ENCODE results near the gene NEMF.
A peak's percentile ranks its signal among the peaks of the same experiment; 100 is the strongest.
"Not testable (repeated sequence)": the region's sequence is repeated elsewhere in the genome, so short reads cannot be mapped to it uniquely, and the experiment has no call there.

NEMF gene

DNA sequence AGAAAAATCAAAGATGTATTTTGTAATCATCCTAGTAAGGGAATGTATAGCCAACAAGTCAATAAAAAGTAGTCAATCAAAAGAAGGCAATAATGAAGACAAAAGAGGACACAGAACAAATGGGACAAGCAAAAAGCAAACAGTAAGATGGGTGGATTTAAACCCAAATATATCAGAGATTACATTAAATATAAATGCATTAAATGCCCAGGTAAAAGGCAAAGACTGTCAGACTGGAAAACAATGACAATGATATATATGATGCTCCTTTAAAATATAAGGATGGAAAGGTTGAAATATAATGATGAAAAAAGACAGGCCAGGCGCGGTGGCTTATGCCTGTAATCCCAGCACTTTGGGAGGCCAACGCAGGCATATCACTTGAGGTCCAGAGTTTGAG lies 35.7 kb downstream of the NEMF start:
- DNase-seq, result no peak

DNA sequence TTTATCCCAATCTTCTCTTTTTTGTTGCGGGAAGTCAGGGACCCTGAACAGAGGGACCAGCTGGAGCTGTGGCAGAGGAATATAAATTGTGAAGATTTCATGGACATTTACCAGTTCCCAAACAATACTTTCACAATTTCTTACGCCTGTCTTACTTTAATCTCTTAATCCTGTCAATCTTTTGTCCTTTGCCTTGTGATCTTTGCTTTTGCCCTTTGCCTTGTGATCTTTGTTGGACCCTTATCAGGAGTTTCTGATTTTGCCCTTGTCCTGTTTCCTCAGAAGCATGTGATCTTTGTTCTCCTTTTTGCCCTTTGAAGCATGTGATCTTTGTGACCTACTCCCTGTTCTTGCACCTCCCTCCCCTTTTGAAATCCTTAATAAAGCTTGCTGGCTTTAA lies 36.5 kb downstream of the NEMF start:
- not testable (repeated sequence) for DNase-seq

DNA sequence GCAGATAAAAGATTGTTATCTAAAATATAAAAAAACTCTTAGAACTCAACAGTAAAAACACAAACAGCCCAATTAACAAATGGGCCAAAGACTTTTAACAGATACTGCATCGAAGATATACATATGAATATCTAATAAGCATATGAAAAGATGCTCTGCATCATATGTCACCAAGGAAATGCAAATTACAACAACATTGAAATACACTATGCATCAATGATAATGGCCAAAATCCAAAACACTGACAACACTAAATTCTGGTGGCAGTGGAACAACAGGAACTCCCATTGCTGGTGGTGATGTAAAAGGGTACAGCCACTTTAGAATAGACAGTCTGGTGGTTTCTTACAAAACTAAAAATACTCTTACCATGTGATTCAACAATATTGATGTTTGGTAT lies 43.8 kb downstream of the NEMF start:
- DNase-seq, result no peak

DNA sequence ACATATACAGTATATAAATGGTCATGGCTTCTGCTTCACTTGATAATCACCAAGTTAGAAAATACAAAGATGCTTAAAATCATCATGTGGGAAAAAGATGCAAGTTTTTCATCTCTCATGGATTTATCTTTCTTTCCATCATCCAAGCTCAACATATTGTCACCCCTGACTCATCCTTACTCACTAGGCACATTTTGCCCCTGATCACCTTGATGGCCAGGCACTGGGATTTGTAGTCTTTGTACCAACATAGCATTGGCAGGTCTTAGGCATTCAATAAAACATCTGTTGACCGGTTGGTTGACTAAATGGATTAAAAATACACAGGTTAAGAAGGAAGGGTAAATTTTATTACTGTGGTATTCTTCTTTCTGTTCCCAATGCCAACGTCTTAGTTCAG lies 56.6 kb downstream of the NEMF start:
- no peak for DNase-seq

DNA sequence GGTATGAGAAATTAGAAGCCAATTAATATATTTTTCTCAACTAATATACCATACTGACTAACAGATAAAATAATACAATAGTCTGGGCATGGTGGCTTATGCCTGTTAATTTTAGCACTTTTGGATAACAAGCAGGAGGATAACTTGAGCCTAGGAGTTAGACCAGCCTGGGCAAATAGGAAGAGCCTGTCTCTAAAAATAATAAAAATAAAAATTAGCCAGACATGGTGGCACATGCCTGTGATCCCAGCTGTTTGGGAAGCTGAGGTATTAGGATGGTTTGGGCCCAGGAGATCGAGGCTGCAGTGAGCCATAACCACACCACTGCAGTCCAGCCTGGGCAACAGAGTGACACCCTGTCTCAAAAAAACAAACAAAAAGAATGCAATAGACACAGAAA lies 60.0 kb downstream of the NEMF start:
- DNase-seq, result no peak

DNA sequence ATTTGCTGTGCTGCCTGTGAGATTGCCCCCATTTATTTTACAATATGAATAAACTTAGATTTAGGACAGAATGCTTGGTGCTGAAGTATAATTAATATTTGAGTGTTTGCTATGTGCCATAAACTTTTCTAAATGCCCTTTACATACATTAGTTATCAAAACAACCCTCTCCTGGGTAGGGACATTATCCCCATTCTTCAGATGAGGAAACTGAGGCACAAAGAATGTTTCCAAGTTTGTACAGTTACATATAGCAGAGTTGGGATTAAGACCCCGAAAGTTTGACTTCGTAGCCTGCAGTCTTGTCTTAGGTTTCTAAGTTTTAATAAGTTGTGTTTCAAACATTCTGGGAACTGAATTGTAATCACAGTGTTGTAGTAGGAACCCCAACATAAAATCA lies 66.3 kb downstream of the NEMF start:
- no peak for DNase-seq

DNA sequence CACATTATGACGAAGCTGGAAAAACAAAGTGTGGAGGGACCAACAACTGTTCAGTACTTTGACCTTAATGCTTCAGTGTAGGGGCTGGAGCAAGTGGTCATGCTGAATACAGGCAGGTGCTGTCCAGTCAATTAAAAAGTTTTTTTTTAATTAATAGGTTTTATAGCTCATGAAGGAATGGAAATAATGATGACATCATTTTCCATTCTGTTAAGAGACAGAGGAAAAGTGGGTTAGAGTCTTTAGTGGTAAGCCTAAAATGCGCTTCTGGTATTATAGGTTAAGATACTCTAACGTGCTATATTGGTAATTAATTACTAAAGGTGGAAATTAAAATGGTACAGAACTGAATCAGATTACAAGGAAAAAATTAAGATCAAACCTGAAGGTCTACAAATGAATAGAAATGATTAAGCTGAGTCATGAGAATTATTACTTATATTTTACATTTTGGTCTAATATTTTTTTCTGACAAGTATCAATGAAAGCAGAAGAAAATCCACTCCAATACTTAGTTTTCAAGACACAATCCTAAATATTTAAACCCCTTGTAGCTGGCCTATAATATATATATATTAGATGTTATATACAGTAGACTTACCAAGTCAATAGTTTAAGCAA lies 69.1 kb downstream of the NEMF start:
- DNase-seq, result no peak

DNA sequence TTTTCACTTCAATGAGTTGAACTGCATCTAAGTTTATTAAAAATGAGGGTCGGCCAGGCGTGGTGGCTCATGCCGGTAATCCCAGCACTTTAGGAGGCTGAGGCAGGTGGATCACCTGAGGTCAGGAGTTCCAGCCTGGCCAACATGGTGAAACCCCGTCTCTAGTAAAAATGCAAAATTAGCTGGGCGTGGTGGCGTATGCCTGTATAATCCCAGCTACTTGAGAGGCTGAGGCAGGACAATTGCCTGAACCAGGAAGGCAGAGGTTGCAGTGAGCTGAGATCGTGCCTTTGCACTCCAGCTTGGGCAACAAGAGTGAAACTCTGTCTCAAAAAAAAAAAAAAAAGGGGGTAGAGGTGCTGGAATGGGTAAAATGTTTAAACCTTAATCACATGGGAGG lies 71.5 kb downstream of the NEMF start:
- DNase-seq, result not testable (repeated sequence)

DNA sequence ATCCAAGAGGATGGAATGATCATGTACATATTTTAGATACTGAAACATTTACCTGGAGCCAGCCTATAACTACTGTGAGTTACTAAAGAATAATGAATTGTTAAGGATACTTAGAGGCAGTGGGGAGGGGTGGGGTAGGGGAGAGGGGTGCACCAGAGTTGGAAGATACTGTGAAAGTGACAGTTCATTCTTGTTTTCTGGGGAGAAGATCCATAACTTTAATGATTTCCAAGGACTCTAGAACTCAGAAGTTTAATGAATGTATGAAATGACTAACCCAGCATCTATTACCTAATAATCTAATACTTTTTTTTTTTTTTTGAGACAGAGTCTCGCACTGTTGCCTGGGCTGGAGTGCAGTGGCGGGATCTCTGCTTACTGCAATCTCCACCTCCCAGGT lies 74.2 kb downstream of the NEMF start:
- DNase-seq, result no peak

DNA sequence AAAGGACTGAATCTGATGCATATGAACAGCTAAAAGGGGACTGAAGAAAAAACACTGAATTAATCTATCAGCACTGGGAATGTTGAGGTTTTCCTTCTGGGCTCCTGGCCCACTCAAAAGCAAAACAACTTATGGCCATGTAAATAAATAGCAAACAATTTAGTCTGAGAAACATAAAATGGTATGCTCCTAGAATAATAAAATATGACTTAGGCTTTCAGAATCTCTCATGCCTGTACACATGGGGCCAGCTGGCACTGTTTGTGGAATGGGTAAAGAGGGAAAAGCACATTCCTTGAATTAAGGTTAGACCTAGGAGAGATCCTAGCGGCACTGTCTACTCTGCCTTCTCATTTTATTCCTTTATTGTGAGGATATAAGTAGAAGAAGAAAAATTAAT lies 78.5 kb downstream of the NEMF start:
- no peak for DNase-seq

DNA sequence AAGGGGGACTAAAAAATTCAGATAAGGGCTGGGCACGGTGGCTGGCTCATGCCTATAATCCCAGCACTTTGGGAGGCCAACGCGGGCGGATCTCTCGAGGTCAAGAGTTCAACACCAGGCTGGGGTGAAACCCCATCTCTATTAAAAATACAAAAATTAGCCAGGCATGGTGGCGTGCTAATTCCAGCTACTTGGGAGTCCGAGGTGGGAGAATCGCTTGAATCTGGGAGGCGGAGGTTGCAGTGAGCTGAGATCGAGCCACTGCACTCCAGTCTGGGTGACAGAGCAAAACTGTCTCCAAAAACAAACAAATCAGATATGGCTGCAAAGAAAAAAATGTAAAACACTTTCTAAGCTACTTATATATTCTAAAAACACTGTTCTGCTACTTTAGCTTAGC lies 80.9 kb downstream of the NEMF start:
- not testable (repeated sequence) for DNase-seq

DNA sequence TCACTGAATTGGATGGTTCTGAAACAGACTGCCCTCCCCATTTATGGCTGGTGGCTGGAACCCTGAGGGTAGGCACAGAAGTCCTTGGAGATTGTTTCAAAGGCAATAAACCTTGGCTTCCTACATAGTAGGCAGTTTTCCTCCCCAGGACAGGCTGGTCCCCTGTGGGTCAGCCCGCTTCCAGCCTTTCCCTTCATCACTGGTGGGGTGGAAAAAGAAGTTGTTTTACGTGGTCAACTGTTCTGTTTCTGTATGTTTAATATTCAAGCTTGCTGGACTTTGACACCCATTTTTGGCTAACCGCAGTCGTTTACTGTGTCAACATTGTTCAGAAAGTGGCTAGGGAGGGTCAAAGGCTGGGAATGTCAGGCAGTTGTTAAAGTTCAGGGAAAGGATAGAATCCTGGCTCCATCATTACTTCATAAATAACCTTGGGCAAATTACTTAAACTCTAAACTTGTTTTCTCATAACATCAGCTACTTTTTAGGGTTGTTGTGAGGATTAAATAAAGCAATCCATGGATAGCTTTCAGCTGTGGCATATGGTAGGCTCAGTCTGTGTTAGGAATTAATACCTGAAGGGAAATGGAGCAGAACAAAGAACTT lies 82.3 kb downstream of the NEMF start:
- DNase-seq, result no peak

DNA sequence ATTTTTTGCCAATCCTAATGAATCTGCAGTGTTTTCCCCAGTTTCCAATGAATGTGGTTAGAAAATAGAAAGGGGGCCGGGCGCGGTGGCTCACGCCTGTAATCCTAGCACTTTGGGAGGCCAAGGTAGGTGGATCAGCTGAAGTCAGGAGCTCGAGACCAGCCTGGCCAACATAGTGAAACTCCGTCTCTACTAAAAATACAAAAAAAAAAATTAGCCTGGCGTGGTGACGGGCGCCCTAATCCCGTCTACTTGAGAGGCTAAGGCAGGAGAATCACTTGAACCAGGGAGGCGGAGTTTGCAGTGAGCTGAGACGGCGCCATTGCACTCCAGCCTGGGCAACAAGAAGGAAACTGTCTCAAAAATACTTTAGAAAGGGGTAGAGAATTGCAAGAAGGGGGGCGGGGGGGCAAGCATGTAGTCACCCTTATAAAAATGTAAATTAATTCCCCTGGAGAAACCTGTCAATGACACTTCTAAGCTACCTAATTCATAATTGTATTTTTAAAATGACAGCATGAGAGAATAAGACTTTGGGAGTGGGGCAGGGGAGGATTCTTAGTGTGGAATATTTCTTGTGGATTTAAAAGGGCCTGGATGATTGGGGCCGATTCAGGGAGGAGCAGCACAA lies 82.9 kb downstream of the NEMF start:
- no peak for DNase-seq

DNA sequence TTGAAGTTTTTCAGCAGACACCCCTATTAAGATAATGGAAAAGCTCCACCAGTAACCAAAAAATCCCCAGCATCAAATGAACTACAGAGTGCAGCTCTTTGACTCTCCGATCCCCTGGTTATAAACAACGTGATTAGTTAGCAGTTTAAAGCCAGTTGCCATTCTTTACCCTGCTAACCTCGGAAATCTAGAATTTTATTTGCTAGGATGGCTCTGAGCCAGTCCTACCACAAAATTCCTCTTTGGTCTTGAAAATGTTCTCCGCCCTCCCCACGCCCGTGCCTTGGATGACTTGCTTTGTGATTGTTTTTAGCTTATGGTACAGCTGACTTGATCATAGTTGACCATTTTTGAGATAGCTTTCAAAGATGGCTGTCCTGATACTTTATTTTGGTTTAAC lies 83.4 kb downstream of the NEMF start:
- DNase-seq, result no peak

DNA sequence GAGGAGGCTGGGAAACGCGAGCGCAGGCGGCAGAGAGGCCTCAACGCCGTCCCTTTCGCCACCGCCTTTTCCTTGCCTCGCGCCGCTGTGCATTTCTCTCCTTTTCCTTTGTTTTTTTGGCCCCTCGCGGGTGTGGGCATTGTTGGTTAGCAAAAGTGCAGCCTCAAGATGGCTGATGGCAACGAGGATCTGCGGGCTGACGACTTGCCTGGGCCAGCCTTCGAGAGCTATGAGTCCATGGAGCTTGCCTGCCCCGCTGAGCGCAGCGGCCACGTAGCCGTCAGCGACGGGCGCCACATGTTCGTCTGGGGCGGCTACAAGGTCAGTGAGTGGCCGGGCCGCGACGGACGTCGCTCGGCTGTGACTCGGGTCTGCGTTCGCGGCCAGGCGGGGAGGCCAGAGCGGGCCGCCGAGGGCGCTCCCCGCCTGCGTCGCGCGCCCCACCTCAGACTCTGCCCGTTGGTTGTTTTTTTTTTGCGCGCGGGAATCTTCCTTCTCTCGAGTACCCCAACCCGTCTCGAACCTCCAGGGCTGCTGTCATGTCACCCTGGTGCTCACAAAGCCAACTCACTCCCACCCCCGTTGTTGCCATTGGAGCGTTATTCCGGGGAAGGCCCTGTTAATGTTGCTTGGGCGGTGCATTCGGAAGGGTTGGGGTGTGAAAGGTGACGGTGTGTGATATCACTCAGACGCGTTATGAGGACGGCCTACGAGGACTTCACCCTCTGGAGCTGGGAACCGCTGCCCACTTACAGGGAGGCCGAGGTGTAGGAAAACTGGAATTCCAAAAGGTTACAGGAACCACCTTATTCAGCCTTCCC lies 84.1 kb downstream of the NEMF start:
- no peak for DNase-seq

DNA sequence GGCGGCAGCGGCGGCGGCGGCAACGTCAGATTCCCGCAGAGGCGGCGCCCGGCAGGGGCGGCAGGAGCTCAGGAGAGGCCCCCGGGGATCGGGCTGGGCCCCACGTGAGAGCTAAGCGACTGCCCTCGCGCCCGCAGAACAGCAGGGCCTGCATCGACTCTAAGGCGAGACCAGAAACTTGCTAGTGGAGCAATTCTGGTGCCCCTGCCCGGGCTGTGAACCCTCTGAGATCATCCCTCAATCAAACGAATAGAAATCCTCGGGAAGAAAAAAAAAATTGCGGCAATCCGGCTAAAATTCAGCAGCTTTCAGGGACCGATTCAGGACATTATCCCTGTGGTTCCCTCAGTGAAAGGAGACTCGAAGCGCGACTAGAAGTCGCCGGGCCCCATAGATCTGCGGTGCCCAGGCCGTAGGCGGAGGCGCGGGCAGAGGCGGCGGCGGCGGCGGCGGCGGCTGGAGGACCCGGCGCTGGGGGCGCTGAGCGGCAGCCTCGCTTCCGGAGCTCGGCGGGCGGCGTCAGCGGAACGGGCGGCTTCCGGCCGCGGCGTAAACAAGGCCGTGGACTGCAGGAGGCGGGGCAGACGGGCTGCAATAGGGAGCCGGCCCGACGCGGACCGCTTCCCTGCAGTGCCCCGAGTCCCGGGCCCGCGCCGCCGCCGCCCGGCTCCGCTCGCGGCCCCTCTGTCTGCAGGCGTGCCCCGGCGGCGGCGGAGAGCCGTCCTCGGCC lies 84.9 kb downstream of the NEMF start, which contains the start of gene KLHDC2:
TSS of gene KLHDC2 (plus strand) at position 583 of the 730 bp plus-strand sequence. CDS start 316 bp downstream, outside the sequence.
- DNase-seq, result peak; percentile 58

DNA sequence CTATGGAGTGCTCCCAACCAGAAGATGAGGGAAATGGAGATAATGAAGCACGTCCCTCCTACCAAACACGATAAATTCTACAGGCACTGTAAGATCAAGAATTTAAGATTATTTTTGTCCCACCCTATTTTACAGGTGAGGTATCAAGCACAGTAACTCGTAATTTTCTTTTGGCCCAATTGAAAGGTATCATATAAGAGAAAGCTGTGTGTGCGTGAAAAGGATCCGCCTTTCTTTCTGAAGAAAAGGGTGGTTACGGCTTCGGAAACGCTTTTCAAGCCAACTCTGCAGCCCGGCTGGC lies 85.4 kb downstream of the NEMF start:
- DNase-seq, result no peak

DNA sequence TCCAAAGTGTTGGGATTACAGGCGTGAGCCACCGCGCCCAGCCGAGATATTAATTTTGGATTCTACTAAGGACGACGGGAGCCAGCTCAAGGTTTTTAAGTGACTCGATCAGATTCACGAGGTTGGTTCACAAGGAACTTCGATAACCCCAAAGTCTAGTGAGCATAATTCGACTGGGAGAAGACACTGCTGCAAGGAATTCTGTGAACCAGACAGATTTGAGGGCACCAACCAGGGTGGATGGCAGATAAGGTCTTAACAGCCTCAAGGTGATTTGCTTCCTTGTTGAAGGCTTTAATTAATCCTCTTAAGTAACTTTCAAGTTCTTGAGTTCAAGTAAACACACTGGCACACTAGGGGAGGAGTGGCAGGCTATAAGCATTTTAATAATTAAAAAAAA lies 85.7 kb downstream of the NEMF start:
- no peak for DNase-seq

DNA sequence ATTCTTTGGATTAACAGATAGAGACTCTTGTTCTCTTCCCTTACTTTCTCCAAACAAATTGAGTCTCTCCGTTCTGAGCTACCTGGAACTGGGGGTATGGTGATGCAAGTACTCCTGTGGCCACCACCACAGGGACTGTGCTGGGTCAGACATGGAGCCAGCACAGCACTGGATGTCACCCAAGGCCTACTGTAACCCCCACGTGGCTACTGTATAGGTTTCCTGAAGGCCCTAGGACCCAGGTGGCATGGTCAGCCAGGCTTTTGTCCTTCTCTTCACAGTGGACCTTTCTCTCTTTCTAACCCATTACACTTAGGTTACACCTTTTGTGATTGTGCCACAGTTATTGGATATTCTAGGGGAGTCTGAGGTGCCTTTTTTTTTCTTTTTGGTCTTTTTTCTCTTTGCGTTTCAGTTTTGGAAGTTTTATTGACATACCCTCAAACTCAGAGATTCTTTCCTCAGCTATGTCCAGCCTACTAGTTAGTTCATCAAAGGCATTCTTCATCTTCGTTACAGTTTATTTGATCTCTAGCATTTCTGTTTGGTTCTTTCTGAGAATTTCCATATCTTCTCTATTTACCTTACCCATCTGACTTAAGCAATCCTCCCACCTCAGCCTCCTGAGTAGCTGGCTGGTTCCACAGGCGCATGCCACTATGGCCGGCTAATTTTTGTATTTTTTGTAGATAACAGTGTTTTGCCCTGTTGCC lies 90.6 kb downstream of the NEMF start:
- no peak for DNase-seq

DNA sequence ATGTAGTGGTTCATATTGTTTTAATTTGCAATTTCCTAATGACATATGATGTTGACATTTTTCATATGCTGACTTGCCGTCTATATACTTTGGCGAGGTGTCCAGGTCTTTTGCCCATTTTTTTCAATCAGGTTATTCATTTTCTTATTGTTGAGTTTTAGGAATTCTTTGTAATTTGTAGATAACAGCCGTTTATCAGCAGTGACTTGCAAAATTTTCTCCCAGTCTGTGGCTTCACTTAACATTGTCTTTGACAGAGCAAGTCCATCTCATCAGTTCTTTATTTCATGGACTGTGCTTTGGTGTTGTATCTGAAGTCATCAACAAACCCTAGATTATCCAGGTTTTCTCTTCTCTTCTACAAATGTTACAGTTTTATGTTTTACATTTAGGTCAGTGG lies 97.2 kb downstream of the NEMF start:
- no peak for DNase-seq

DNA sequence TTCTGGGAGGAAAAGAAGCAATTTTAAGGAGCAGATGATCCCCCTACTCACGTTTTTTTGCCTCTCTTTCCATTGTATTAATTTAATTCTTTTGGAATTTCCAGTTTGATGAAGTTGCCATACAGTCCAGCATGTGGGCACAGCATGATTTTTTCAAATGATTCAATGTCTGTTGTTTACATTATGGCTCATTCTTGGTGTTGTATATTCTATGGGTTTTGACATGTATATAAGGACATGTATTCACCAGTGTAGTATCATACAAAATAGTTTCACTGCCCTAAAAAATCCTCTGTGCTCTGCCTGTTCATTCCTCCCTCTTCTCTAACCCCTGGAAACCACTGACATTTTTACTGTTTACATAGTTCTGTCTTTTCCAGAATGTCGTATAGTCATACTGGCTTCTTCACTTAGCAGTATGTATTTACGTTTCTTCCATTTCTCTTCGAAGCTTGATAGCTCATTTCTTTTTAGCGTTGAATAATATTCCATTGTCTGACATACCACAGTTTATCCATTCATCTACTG lies 98.0 kb downstream of the NEMF start:
- DNase-seq, result no peak

DNA sequence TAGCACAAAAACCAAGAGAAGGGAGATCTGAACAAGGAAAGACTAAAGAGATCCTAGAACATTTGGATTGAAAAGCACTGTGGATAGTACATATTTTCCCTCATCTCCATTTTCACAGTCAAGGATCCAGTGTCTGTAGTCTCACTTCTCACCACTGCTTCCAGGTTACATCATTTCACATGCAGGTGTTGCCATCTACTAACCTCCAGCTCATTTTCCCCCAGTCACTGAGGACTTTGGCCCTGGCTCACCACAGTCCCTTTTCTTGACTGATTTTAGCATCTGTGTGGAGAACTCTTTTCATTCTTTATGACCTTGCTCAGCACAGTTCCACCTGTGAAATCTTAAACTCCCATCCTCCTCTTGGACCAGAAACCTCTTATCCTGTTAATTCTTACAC lies 106.1 kb downstream of the NEMF start:
- not testable (repeated sequence) for DNase-seq

All from NCI-H1417 treated with DMSO at 0.1 percent for 48 hours (cell line).